ENCODE measurements around the gene ABHD6.
"Not testable (repeated sequence)": the region's sequence is repeated elsewhere in the genome, so short reads cannot be mapped to it uniquely, and the experiment has no call there.

ABHD6 gene

DNA sequence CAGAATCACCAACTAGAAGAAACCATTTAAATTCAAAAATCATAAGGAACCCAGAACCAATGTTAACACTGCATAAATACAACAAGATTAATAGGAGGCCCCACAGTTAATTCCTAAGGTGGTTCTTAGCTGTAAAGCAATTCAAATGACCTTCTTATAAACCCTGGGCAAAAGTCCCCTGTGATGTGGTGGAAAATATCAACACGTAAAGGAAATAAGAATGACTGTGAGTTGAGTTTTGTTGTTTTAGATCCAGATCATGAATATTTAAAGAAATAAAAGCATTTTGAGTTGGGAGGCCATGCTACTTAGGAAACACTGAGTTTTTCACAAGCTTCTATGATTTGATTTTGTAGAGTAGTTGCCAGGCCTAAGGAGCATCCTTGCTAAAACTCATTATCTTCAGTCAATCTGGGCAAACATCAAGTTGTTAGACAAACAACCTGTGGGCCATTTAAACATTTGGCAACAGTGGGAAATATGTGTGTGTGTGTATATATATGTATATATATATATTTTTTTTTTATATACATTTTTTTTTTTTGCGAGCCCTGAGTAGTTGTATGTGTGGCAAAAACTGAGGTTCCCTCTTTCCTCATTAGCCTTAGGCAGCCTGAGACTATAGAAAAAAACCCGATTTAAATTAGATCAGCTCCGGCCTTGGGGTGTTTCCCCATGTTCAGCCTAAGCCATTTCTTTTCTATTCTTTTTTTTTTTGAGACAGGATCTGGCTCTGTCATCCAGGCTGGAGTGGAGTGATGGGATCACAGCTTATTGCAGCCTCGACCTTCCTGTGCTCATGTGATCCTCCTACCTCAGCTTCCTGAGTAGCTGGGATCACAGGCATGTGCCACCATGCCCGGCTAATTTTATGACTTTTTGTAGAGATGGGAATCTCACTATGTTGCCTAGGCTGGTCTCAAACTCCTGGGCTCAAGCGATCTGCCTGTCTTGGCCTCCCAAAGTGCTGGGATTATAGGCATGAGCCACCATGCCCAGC lies 87.1 kb downstream of the ABHD6 start:
- no peak for DNase-seq

DNA sequence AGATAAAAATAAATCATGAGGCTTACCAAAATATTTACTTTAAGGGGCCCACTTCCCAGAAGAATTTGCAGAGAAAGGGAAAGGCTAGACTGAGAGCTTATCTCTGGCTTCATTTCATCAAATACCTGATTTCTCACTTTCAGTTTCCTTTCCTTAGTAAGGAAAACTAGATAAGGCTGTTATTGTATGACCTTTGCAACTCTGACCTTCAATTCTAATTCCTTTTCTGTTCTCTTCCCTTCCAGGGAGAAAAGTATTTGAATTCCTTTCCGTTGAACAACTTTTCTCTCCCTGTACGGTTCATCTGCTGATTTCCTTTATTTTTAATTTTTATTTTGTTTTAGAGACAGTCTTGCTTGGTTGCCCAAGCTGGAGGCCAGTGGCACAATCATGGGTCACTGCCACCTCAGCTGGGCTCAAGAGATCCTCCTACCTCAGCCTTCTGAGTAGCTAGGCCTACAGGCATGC lies 88.0 kb downstream of the ABHD6 start:
- DNase-seq = no peak

DNA sequence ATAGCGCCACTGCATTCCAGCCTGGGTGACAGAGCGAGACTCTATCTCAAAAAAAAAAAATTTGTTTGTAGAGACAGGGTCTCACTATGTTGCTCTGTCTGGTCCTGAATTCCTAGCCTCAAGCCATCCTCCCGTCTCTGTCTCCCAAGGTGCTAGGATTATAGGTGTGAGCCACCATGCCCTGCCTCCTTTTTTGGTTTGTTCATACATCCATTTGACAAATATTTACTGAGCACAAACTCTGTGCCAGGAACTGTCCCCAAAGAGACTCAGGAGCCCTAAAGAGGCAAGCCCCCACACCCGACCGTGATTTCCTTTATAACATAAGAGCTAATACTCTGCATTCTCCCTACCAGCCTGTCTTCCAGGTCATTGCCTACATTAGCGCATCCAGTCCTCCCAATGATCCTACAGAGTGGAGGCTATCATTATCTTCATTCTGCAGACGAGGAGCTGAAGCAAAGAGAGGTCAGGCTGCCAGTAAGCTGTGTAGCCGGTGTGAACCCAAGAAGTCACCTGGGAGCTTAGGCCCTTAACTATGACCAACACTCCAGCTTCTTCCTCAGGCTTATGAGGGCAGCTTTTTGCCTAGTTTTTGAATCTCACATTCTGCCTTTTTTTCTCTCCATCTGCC lies 88.8 kb downstream of the ABHD6 start:
- DNase-seq = no peak

DNA sequence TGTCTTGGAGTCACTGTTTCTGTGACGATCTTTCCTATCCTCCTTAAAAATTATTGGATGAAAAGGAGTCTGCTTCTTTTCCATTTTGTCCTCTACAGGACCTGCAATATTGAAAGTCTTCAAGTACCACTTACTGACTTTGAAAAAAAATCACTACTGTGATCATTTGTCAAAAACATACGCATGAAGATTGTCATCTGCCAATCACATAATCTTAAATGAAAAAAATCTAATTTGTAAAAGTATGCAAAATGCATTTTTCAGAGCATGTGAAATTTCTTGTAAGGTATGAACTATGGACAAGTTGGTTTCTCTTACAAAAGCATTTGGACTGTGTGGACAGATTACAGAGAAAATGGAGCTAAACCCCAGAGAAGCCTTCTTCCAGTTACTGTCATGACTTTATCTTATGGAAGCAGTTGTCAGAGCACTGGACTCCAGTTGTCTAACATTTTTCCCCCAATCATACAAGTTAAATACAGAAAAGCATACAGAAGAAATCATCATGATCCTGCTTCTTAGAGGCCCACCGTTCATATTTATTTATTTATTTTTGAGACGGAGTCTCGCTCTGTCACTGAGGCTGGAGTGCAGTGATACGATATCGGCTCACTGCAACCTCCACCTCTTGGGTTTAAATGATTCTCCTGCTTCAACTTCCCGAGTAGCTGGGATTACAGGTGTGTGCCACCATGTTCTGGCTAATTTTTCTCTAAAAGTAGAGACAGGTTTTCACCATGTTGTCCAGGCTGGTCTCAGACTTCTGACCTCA lies 91.7 kb downstream of the ABHD6 start:
- no peak for DNase-seq

DNA sequence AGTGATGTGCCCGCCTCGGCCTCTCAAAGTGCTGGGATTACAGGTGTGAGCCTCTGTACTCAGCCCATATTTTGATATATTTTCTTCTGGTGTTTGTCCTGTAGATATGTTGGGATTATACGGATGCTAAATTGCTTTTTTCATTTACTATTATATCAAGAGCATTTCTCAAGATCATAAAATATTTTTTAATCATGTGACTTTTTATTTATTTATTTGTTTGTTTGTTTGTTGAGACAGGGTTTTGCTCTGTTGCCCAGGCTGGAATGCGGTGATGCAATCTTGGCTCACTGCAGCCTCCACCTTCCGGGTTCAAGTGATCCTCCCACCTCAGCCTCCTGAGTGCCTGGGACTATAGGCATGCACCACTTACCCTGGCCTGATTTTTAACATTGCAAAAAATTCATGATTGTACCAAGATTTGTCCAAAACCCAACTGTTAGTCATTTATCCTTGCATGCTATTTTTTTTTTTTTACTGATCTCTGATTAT lies 92.4 kb downstream of the ABHD6 start:
- no peak for DNase-seq

DNA sequence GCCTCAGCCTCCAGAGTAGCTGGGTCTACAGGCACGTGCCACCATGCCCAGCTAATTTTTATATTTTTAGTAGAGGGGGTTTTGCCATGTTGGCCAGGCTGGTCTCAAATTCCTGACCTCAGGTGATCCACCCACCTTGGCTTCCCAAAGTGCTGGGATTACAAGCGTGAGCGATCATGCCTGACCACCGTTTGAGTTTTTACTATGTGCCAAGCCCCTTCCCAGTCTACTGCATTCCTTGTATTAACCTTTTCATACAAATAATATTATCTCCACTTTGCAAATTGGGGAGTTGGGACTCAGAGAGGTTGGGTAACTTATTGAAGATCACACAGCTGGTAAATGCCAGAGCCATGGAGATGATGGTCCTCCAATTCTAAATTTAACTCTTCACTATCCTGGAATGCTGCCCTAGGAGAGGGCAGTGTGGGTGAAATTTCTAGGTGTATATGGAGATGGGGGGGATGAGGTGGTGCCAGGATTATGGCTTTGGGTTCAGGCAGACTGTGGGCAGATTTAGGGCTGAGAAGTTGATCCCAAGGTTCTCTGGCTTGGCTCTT lies 94.1 kb downstream of the ABHD6 start:
- no peak for DNase-seq

DNA sequence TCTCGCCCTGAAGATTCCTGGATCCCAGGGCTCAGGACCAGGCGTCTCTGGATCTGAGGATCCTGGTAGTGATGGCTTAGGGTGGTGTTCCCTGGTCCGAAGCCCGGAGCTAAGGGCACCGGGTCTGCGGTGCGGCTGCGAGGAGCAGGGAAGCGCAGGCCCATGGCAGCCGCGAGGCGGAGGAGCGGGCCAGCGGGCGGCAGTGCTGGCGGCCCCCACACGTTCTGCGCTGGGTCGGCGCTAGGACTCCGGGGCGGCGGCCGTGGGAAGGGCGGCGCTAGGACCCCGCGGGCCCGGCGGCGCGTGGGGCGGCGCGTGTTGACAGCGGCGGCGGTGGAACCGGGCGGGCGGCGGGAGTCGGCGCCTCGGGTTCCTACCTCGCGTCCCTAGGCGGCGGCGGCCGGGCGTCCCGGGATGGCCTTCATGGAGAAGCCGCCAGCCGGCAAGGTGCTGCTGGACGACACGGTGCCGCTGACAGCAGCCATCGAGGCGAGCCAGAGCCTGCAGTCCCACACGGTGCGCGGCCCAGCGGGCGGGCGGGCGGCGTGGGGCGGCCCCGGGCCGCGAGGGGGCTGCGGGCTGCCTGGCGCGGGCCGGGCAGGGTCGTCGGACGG lies 95.1 kb downstream of the ABHD6 start, which contains the start of gene PXK:
Gene PXK (plus strand): TSS at position 318 of the 614 bp plus-strand sequence. CDS start 97 bp downstream, at position 415.
- peak; percentile 78 for DNase-seq

DNA sequence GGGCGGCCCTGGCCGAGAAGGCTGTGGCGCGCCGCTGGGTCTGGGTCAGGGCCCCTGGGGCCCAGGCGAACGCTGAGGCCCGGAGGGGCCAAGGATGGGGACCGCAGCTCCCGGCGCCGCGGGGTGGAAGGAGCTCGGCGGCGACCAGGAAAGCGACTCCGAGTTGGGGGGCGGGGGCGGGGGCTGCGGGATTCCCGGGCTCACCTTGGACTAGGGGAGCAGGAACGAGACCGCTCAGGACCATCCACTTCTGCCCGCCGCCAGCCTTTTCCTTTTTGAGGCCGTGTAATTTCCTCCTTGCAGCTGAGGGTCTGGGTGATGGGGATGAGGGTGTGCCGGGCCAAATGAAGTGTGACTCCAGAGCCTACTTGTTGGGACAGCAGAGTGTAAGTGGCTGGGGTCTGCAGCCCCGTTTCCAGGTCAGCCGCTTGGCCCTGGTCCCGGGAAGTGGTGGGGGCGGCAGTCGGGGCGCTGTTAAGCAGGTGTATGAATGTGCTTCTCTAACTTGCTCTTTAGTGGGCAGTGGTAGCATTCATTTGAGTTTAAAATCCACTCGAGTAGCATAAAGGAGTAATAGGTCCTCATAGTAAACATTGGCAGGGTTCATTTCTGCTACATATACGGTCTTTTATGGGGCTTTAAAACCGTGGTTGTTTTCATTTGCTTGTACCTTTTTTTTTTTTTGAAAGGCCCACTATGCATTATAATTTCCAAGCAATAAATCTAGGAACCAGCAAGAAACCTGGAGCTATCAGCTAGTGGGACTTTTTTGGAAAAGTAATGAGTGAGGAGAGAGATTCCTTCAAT lies 95.8 kb downstream of the ABHD6 start:
- DNase-seq = peak; percentile 37

DNA sequence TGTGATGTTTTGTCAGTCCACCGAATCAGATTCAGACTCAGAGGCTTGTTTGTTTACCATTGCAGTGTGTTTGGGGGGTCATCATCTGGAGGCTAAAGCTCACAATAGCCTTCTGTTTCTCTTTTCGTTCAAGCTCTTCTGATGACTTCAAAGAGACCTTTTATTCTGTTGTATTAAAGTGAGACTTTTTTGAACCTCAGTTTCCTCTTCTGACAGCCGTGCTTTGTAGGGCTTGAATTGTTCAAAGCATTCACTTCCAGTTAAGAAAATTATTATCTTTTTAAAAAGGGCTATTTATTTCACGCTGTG lies 96.4 kb downstream of the ABHD6 start:
- DNase-seq = no peak

DNA sequence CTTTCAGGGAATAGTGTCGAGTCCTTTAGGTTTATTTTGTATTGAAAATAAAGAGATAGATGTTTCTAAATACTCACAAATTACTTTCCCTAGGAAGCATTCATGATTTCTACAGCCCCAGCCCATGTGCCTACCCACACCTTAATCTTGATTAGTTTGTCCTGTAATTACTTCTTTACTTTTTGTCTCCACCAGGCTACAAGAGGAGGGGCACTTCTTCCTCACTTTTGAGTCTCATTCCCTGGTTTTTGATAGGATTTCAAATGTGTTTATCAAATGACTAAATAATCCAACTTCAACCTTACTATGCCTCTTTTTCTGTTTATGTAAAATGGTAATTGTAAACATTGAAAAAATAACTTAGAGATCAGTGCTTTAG lies 96.9 kb downstream of the ABHD6 start:
- no peak for DNase-seq

DNA sequence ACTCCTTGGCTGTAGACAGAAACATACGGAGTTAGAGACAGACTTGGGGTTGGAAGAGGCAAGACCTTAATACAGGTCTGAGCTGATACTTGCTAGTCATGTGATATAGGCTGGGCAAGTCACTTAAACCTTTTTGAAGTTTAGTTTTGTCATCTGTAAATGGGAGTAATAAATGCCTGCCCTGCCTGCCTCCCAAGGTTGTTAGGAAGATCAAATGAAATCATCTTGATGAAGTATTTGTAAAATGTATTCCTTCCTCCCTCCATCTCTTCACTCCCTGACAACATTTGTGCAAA lies 98.0 kb downstream of the ABHD6 start:
- DNase-seq = no peak

DNA sequence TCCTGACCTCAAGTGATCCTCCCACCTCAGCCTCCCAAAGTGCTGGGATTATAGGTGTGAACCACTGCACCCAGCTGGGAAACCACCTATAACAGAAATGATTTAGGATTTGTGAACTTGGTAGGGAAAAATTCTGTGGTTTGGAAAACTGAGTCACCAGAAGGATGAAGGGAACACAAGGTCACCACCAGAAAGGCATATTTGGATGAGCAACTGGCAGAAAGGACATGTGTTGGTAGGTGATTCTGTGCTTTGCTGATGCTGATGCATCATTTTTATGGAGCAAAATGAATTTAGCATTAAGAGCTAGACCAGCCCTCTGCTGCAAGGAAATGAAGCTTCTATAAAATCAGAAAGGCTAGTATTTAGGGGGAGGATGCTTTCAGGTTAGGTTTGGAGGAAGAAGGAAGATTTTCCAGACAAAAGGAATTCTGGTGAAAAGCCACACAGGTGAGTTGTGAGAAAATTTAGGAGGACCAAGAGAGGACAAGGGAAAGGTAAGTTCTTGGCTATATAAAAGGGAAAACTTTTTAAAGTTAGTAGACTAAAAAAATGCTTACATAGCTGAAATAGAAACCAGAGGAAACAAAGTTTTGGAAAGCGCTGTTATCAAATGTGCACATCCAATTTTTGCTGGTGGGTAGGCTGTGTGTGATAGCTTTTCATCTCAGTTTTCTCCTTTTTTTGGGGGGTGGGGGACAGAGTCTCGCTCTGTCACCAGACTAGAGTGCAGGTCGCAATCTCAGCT lies 98.7 kb downstream of the ABHD6 start:
- DNase-seq = no peak

DNA sequence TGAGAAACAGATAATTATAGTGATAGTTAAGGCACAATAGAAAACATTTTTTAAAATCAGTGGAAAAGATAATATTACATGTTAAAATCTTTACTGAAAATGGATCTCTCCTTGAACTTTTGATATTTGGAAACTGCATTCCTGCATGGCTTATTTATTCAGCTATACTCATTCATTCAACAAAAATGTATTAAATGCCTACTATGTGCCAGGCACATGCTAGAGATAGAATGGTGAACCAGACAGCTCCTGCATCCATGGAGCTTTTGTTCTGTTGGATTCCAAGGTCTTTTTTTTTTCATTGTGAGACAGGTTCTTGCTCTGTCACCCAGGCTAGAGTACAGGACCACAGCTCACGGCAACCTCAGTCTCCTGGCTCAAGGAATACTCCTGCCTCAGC lies 99.6 kb downstream of the ABHD6 start:
- DNase-seq = no peak

DNA sequence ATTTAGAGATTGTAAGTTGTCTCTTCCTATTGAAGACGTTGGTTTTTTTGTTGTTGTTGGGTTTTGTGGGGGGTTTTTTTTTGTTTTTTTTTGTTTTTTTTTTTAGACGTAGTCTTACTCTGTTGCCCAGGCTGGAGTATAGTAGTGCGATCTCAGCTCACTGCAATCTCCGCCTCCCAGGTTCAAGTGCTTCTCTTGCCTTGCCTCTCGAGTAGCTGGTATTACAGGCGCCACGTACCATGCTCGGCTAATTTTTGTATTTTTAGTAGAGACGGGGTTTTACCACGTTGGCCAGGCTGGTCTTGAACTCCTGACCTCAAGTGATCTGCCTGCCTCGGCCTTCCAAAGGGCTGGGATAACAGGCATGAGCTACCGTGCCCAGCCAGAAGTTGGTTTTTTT lies 101.6 kb downstream of the ABHD6 start:
- not testable (repeated sequence) for DNase-seq

DNA sequence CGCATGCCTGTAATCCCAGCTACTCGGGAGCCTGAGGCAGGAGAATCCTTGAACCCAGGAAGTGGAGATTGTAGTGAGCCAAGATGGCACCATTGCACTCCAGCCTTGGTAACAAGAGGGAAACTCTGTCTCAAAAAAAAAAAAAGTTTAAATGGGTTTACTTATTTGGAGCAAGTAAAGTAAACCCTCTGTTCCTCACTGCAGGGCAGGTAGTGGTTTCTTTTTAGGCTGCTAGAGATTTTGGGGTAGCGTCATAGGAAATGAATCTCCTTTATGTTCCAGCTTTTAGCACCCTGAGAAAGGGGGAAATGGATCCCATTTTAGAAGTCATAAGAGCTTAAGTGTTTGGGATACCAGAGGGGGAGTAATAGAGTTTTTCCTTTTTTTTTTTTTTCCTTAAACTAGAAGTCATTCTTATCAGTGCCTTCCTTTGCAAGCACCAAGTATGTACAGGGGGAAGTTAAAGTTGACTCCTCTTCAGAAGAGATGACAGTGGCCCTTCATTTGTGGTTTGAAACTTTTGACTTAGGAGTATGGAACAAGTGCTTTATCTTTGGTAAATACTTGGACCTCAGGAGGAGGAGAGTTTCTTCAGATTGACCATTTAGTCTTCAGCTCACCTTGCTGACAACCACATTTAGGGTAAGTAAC lies 103.1 kb downstream of the ABHD6 start:
- no peak for DNase-seq

DNA sequence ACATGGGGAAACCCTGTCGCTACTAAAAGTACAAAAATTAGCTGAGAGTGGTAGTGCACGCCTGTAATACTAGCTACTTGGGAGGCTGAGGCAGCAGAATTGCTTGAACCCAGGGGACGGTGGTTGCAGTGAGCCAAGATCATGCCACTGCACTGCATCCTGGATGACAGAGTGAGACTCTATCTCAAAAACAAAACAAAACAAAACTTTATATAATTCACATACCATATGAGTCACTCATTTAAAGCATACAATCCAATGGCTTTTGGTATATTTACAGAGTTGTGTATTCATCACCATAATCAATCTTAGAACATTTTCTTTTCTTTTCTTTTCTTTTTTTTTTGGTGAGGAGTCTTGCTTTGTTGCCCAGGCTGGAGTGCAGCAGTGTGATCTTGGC lies 103.8 kb downstream of the ABHD6 start:
- DNase-seq = no peak

DNA sequence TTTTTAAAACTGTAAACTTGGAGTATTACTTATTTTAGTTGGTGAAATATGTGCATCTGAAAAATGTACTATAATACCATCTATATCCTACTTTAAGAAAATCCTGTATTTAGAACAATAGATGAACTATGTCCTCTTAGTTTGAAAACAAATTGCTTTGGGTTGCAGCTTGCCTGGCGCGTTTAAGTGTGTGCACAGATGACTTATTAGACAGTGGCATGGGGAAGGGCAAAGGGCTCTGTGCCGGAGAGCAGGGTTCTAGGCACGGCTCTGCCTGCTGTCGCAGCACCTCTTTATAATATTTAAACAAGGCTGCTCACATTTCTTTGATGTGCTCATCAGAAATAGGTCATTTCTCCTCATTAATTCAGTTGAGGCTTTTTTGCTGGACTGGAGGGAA lies 105.1 kb downstream of the ABHD6 start:
- no peak for DNase-seq
